A204.1 (cell line): Measurements from ENCODE around the gene GRM8.
A peak's percentile ranks its signal among the peaks of the same experiment; 100 is the strongest.

ENCODE experiments used
- FAIRE-seq: peaks from 2 replicates; lab custom pipeline; 2012; peaks lifted over from hg19 to GRCh38; lab: Jason Lieb, UNC

Gene GRM8

GRCh38 chr7:126805351-126805750 is 447.4 kb downstream of the GRM8 start:
- no peak for FAIRE-seq

GRCh38 chr7:126804604-126805003 is 448.1 kb downstream of the GRM8 start:
- FAIRE-seq: no peak

- no peak for FAIRE-seq
These were observed 448.8 kb downstream of the GRM8 start for GRCh38 chr7:126803990-126804389.

GRCh38 chr7:126803060-126803665 is 449.6 kb downstream of the GRM8 start:
- FAIRE-seq: peak; percentile 95

- FAIRE-seq: no peak
These were observed 451.0 kb downstream of the GRM8 start for GRCh38 chr7:126801733-126802132.

GRCh38 chr7:126799541-126799940 is 453.2 kb downstream of the GRM8 start:
- no peak for FAIRE-seq

- FAIRE-seq: no peak
These were observed 460.2 kb downstream of the GRM8 start for GRCh38 chr7:126792521-126792920.

GRCh38 chr7:126791306-126791705 is 461.4 kb downstream of the GRM8 start:
- no peak for FAIRE-seq

- FAIRE-seq: no peak
These were observed 462.0 kb downstream of the GRM8 start for GRCh38 chr7:126790763-126791162.

- FAIRE-seq: no peak
These were observed 469.1 kb downstream of the GRM8 start for GRCh38 chr7:126783613-126784012.

- no peak for FAIRE-seq
These were observed 471.7 kb downstream of the GRM8 start for GRCh38 chr7:126780993-126781392.

GRCh38 chr7:126778101-126778500 is 474.6 kb downstream of the GRM8 start:
- no peak for FAIRE-seq

- no peak for FAIRE-seq
These were observed 476.2 kb downstream of the GRM8 start for GRCh38 chr7:126776498-126776897.

GRCh38 chr7:126774077-126774476 is 478.7 kb downstream of the GRM8 start:
- no peak for FAIRE-seq

- FAIRE-seq: no peak
These were observed 483.9 kb downstream of the GRM8 start for GRCh38 chr7:126768836-126769235.

GRCh38 chr7:126760914-126761577 is 491.7 kb downstream of the GRM8 start:
- FAIRE-seq: no peak

- FAIRE-seq: no peak
These were observed 497.4 kb downstream of the GRM8 start for GRCh38 chr7:126755381-126755780.

- no peak for FAIRE-seq
These were observed 502.4 kb downstream of the GRM8 start for GRCh38 chr7:126750207-126750911.

GRCh38 chr7:126728967-126729366 is 523.8 kb downstream of the GRM8 start:
- FAIRE-seq: no peak

- FAIRE-seq: no peak
These were observed 524.8 kb downstream of the GRM8 start for GRCh38 chr7:126727930-126728391.

- no peak for FAIRE-seq
These were observed 528.7 kb downstream of the GRM8 start for GRCh38 chr7:126723966-126724544.

- FAIRE-seq: no peak
These were observed 532.5 kb downstream of the GRM8 start for GRCh38 chr7:126720232-126720631.

GRCh38 chr7:126718419-126718818 is 534.3 kb downstream of the GRM8 start:
- FAIRE-seq: no peak
